ENCODE measurements around the gene PCDH19. TPM values are rescaled to one million over a fixed set of nuclear protein-coding genes. Genes with fewer than 3 reads are reported as not detected.

Gene PCDH19
- total RNA-seq, 1 donor from 2014 or later = not detected

GRCh38 chrX:100328351-100328750 is 81.7 kb downstream of the PCDH19 start:
- ChIA-PET CTCF (no interaction called here), POLR2A (no interaction called here)
- no peak overlapping the region for H3K4me3 Mint-ChIP-seq
- H3K4me1 Mint-ChIP-seq = no peaks in the 10 kb centered on the region
- ATAC-seq (ENCODE audit: low read depth) (no peak), DNase-seq (no peak)
- no peak for TF ChIP-seq CTCF (IDR thresholded peaks at IDR 0.05)
- H3K9me3 Mint-ChIP-seq = no peaks in the 10 kb centered on the region
- H3K27me3 Mint-ChIP-seq = no peaks in the 10 kb centered on the region
- no peaks in the 10 kb centered on the region for H3K36me3 Mint-ChIP-seq (ENCODE audit: low read depth)
- H3K27ac Mint-ChIP-seq = no peak overlapping the region
- intact Hi-C loops (cut with micrococcal nuclease) = no loop called here

GRCh38 chrX:100319716-100320115 is 90.4 kb downstream of the PCDH19 start:
- no peak for DNase-seq
- H3K36me3 Mint-ChIP-seq (ENCODE audit: low read depth) = no peaks in the 10 kb centered on the region
- no peaks in the 10 kb centered on the region for H3K9me3 Mint-ChIP-seq
- H3K27ac Mint-ChIP-seq = no peak overlapping the region
- no peak for ATAC-seq (ENCODE audit: low read depth)
- POLR2A ChIA-PET = no interaction called here
- no peak overlapping the region for H3K4me3 Mint-ChIP-seq
- no peaks in the 10 kb centered on the region for H3K4me1 Mint-ChIP-seq
- intact Hi-C loops (cut with micrococcal nuclease) = no loop called here
- no peak for TF ChIP-seq CTCF (IDR thresholded peaks at IDR 0.05)
- H3K27me3 Mint-ChIP-seq = no peaks in the 10 kb centered on the region
- CTCF ChIA-PET = no interaction called here

GRCh38 chrX:100316987-100317386 is 93.1 kb downstream of the PCDH19 start:
- Mint-ChIP-seq H3K9me3 (no peaks in the 10 kb centered on the region), H3K27me3 (no peaks in the 10 kb centered on the region), H3K27ac (no peak overlapping the region), H3K36me3 (ENCODE audit: low read depth) (no peaks in the 10 kb centered on the region), H3K4me3 (no peak overlapping the region), H3K4me1 (no peaks in the 10 kb centered on the region)
- no peak for TF ChIP-seq CTCF (IDR thresholded peaks at IDR 0.05)
- POLR2A ChIA-PET = no interaction called here
- no peak for ATAC-seq (ENCODE audit: low read depth)
- intact Hi-C loops (cut with micrococcal nuclease) = no loop called here
- CTCF ChIA-PET = no interaction called here
- no peak for DNase-seq

GRCh38 chrX:100315566-100315965 is 94.5 kb downstream of the PCDH19 start:
- ATAC-seq (ENCODE audit: low read depth) (no peak), DNase-seq (no peak)
- Mint-ChIP-seq H3K36me3 (ENCODE audit: low read depth) (no peaks in the 10 kb centered on the region), H3K27me3 (no peaks in the 10 kb centered on the region), H3K4me3 (no peak overlapping the region), H3K9me3 (no peaks in the 10 kb centered on the region), H3K27ac (no peak overlapping the region), H3K4me1 (no peaks in the 10 kb centered on the region)
- no peak for TF ChIP-seq CTCF (IDR thresholded peaks at IDR 0.05)
- ChIA-PET CTCF (no interaction called here), POLR2A (no interaction called here)
- intact Hi-C loops (cut with micrococcal nuclease) = no loop called here

- ChIA-PET POLR2A (no interaction called here), CTCF (no interaction called here)
- H3K9me3 Mint-ChIP-seq = no peaks in the 10 kb centered on the region
- no peaks in the 10 kb centered on the region for H3K36me3 Mint-ChIP-seq (ENCODE audit: low read depth)
- intact Hi-C loops (cut with micrococcal nuclease) = no loop called here
- H3K4me3 Mint-ChIP-seq = no peak overlapping the region
- H3K4me1 Mint-ChIP-seq = no peaks in the 10 kb centered on the region
- no peaks in the 10 kb centered on the region for H3K27me3 Mint-ChIP-seq
- no peak for ATAC-seq (ENCODE audit: low read depth)
- no peak overlapping the region for H3K27ac Mint-ChIP-seq
- TF ChIP-seq CTCF (IDR thresholded peaks at IDR 0.05) = no peak
- no peak for DNase-seq
Measured at GRCh38 chrX:100299559-100299958, 110.5 kb downstream of the PCDH19 start.
